CD4-positive, alpha-beta T cell treated with Interleukin-10 for 1 hour (primary cell): ENCODE results near the gene SPTAN1.

ENCODE experiments used
- DNase-seq: peaks from one replicate; pipeline ENCODE4 v3.0.0-alpha.2; 2020

Gene SPTAN1

DNA sequence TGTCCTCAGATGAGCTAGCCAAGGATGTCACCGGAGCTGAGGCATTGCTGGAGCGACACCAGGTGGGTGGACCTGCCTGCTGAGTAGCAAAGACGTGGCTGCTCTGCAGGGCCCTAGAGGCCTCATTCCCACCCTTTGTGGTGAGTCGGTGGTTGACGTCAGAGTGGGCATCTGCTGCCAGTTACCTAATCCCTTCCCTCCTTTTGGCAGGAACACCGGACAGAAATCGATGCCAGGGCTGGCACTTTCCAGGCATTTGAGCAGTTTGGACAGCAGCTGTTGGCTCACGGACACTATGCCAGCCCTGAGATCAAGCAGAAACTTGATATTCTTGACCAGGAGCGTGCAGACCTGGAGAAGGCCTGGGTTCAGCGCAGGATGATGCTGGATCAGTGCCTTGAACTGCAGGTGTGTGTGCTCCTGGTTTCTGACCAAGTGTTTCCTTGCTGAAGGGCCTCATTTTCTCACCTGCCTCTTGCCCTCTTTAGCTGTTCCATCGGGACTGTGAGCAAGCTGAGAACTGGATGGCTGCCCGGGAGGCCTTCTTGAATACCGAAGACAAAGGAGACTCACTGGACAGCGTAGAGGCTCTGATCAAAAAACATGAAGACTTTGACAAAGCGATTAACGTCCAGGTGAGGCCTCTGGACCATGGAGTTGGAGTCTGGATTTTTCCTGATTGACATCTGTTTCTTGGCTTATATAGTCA is 55.4 kb downstream of the SPTAN1 start:
- DNase-seq: no peak

DNA sequence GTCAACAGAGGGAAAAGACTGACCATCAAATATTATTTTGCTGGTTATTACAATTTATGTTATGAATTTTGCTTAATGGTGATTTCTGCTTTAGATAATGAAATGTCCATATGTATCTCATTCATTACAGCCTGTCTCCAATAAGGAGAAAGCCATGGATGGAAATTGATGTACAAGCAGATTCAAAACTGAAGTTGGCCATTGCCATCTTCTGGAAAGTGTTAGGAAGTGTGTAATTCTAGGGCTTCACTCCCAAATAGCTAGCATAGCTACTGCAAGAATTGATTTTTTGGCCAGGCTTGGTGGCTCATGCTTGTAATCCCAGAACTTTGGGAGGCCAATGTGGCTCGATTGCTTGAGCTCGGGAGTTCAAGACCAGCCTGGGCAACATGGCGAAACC is 58.5 kb downstream of the SPTAN1 start:
- no peak for DNase-seq

GRCh38 chr9:128611600-128612394 is 59.4 kb downstream of the SPTAN1 start:
- no peak for DNase-seq

GRCh38 chr9:128614728-128615127 is 62.3 kb downstream of the SPTAN1 start:
- DNase-seq: no peak

DNA sequence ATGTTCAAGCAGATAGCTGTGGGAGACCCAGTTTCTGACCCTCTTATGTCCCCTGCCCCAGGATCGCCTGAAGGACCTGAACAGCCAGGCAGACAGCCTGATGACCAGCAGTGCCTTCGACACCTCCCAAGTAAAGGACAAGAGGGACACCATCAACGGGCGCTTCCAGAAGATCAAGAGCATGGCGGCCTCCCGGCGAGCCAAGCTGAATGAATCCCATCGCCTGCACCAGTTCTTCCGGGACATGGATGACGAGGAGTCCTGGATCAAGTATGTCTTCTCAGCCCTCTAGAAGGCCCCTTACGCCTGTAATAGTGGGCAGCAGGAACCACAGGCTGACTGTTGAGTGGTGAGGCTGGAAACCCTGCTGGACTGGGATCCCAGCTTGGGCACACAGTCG is 63.2 kb downstream of the SPTAN1 start:
- no peak for DNase-seq

DNA sequence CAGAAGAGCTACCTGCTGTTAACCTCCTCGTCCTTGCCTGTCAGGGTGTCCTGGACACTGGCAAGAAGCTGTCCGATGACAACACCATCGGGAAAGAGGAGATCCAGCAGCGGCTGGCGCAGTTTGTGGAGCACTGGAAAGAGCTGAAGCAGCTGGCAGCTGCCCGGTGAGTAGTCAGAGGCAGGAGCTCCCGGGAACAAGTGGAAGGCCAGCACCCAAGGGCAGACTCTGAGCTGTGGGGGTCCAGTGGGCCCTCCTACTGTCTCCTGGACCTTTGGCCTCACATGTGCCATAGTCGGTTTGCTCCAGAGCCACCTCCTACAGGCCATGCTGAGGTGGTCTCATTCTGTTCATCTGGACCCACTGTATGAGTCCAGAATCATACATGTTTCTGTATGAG is 65.6 kb downstream of the SPTAN1 start:
- DNase-seq: no peak

DNA sequence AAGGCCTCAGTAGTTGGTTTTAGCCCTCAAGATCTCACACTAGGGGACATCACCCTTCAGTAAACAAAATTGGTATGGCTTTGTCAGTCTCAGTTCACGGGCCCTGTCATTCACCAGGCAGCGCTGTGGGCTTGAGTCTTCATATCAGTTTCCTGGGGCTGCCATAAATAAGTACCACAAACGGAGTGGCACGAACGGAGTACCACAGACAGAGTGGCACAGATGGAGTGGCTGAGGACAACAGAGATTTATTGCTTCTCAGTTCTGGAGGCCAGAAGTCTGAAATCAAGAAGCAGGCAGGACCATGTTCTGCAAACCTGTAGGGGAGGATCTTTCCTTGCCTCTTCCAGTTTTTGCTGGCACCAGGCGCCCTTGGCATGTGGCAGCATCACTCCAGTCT is 66.7 kb downstream of the SPTAN1 start:
- no peak for DNase-seq

- no peak for DNase-seq
Observed at GRCh38 chr9:128619779-128620178, 67.4 kb downstream of the SPTAN1 start.

- DNase-seq: no peak
Observed at GRCh38 chr9:128621730-128622455, 69.5 kb downstream of the SPTAN1 start.

DNA sequence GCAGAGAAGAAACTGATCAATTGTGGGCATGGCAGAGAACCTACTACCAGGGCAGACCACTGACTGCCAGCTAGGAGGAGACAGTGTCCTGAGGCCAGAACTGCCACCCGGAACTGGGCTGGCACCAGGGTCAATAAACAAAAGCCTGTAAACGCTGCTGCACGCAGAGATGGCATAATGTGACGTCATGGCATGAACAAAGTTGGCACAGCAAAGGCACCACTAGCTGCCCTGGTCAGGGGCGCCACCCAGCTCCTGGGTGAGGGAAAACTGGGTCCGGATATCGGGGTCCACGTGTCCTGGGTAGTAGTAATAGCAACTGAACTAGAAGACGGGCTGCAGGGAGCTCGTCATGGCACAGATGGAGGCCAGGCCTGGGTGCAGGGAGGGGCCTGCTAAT is 72.2 kb downstream of the SPTAN1 start:
- DNase-seq: no peak

DNA sequence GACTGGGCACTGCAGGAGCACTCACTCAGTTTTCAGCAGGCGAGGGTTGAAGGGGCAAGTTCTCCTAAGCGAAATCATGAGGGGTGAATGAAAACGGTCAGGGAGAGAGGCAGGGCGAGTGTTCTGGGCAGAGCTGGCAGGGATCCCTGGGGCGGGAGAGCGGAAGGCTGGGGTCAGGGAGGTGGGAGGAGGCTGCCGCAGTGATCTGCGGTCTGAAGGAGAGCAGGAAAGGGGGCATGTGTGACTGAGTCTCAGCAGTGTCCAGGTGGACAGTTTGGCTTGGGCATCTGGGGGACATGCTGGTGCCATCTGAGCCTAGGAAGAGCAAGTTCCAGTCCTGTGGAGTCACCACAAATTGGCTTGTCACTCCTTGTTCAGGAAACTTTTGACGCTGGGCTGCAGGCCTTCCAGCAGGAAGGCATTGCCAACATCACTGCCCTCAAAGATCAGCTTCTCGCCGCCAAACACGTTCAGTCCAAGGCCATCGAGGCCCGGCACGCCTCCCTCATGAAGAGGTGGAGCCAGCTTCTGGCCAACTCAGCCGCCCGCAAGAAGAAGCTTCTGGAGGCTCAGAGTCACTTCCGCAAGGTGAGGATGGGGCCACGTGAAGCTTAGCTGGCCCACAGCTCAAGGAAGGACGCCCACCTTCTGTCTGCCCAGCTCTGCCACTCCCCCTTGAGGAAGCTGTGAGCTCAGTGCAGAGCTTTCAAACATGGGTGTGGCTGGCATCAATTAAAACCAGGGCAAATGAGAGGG is 73.2 kb downstream of the SPTAN1 start:
- no peak for DNase-seq

DNA sequence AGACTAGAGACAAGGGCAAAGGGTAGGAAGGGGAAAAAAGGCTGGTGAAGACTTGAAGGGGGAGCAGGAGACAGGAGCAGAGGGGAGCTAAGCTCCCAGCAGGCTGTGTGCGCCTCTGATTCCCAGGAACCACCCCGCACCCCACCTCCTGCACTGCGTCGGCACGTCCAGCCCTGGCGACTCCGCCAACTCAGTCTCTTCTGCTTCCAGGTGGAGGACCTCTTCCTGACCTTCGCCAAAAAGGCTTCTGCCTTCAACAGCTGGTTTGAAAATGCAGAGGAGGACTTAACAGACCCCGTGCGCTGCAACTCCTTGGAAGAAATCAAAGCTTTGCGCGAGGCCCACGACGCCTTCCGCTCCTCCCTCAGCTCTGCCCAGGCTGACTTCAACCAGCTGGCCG is 73.8 kb downstream of the SPTAN1 start:
- no peak for DNase-seq

DNA sequence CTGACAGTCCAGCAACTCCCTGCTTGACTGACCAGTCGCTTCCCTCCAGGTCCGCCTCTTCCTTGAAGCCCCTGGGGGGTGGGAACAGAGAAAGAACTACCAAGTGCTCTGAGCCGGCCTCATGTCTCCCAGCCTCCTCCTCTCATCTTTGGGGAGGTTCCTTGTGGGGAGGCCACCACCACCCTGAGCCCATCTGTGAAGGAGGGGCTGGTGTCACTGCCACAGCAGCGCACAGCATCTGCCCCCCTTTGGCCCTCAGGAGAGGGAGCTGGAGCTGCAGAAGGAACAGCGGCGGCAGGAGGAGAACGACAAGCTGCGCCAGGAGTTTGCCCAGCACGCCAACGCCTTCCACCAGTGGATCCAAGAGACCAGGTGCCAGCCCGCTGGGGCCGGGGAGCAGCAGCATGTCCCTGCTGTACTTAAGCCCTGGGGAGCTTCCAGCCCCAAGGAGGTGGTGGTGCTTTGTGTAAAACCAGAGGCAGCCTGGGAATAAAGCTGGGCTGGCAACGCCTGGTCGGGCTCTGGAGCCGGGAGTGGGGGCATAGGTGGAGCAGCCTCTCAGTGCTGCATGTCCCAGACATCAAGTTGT is 74.8 kb downstream of the SPTAN1 start:
- no peak for DNase-seq

DNA sequence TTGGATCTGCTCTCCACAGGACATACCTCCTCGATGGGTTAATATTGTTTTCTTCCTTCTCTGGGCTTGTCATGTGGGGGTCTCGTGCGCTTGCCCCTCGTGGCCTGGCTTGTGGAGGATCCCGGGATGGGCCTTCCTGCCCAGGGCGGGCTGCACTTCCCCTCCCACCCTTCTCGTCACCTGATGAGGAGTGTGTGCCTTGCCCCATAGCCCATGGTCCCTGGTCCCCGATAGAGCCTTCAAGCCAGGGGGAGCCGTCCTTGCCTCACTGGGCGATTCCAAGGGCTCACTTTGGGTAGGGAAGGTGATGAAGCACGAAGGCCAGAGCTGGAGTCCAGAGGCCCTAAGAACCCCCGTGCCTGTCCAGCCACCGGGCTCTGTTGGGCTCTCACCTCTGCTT is 75.5 kb downstream of the SPTAN1 start:
- DNase-seq: no peak

DNA sequence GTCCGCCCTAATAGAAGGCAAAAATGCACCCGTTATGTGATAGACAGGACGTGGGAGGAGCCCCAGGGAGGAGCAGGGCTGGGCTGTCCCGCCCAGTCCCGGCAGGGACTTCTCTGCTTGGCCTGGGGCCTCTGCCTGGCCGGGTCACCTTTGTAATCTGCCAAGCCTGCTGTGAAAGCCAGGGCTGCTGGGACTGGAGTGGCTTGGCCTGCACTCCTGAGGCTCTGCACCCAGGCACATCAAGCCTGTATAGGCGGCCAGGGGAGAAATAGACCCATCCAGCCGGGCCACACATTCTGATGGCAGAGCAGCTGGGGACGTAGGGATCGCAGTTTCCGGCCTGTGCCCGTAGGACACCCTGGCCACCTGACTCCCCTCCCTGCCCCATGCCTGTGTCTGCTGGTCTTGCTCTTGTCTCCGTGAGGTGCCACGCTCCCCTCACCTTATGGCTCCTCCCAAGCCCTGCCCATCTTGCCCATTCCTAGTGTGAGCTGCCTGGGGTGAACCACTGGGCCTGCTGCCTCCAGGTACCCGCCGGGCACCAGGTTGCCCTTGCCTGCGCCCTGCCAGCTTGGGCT is 76.2 kb downstream of the SPTAN1 start:
- DNase-seq: no peak

DNA sequence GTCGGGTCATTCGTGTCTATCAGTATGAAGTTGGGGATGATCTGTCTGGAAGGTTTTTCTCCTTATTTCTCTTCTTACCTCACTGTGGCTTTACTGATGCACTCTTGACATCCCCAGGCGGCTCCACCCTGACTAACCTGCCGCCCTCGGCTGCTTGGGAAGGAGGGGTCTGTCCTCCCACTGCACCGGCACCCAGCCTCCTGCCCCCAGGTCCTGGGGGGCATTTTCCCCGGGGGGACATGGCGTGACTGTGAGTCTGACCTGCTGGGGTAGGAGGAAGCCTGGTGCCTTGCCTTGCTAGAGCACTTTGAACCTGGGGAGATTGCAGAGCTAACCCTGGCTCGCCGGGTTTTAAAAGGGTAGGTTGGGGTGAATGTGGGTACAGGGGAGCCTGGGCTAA is 76.7 kb downstream of the SPTAN1 start:
- no peak for DNase-seq

GRCh38 chr9:128629852-128630545 is 77.6 kb downstream of the SPTAN1 start:
- no peak for DNase-seq

GRCh38 chr9:128631636-128632035 is 79.2 kb downstream of the SPTAN1 start:
- DNase-seq: no peak

GRCh38 chr9:128632066-128632465 is 79.7 kb downstream of the SPTAN1 start:
- DNase-seq: no peak

GRCh38 chr9:128632486-128632885 is 80.1 kb downstream of the SPTAN1 start:
- DNase-seq: no peak

DNA sequence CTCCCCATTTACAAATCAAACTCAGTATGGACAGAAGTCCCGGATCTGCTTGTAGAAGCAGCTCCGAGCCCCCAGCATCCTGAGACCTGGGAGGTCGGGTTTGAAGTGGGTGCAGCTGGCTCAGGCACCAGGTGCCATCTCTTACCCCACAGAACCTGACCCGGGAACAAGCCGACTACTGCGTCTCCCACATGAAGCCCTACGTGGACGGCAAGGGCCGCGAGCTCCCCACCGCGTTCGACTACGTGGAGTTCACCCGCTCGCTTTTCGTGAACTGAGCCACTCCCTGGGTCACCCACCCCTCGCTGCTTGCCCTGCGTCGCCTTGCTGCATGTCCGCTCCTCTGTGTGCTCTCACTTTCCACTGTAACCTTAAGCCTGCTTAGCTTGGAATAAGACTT is 80.7 kb downstream of the SPTAN1 start:
- DNase-seq: no peak

DNA sequence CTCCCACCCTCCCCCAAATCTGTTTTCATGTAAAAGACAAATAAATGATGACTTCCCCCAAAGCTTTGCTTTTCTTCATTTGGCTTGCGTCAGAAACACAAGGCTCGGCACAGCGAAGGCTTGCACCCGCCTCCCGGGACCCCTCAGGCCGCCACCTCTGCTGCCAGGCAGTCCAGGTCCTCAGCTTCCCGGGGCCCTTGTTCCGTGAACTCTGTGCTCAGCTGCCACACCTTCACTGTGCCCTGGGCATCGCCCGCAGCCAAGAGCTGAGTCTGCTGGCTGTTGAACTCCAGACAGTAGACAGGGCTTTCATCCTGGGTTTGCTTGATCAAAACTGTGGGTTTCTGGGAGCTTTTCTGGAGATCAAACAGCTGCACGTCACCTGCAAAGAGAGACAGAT is 81.2 kb downstream of the SPTAN1 start:
- no peak for DNase-seq
